Muscle of leg (tissue), 11 donors: Measurements from ENCODE around the gene CCDC106. TPM values are rescaled to one million over a fixed set of nuclear protein-coding genes. Genes with fewer than 3 reads are reported as not detected.

Experiments
- DNase-seq: peaks from one replicate; pipeline ENCODE4 v3.0.0; 2013
- H3K27ac ChIP-seq: one replicate; pipeline ENCODE4 v1.5.1; 2013; ENCODE audit warnings: mild to moderate bottlenecking, low read length, control low read depth
- H3K27me3 ChIP-seq: one replicate; pipeline ENCODE4 v1.6.1; 2013; ENCODE audit warnings: low read length; ENCODE audit not compliant: control insufficient read depth, insufficient read depth
- H3K36me3 ChIP-seq: one replicate; pipeline ENCODE4 v1.6.1; 2013; ENCODE audit warnings: low read length; ENCODE audit not compliant: control insufficient read depth, insufficient read depth
- H3K4me1 ChIP-seq: one replicate; pipeline ENCODE4 v1.6.1; 2013; ENCODE audit warnings: low read length; ENCODE audit not compliant: control insufficient read depth, insufficient read depth
- H3K4me3 ChIP-seq: one replicate; pipeline ENCODE4 v1.5.1; 2013; ENCODE audit warnings: low read length, control low read depth
- H3K9me3 ChIP-seq: replicated peaks from 2 replicates; pipeline ENCODE4 v1.6.1; 2013; ENCODE audit warnings: low read depth, low read length; ENCODE audit not compliant: control insufficient read depth
- WGBS: methylation state at CpG from one replicate; pipeline ENCODE4 v1.1.5; 2013; ENCODE audit warnings: missing lambda C conversion rate; ENCODE audit not compliant: insufficient coverage; 5-methylcytosine and 5-hydroxymethylcytosine counted together
- polyA plus RNA-seq, 8 donors: library from polyadenylated mRNA; unstranded; fragments of 120-200 nt; gene quantifications; one replicate each; pipeline versions ENCODE4 v1.2.1 to v1.2.3, GENCODE V29; 2013; ENCODE audit warnings: inconsistent platforms in 1 of 8, low replicate concordance in 1 of 8; ENCODE audit not compliant: insufficient read length in 8 of 8, insufficient read depth in 1 of 8
- total RNA-seq: library from RNA; stranded (reverse); fragments of 120-200 nt; gene quantifications from one replicate; pipeline ENCODE4 v1.2.4, GENCODE V29; 2013

Gene CCDC106
- total and polyA plus RNA-seq, 9 donors: 5.3 to 16.4 (median 14.7) TPM

- peaks cover 28% of the 10 kb centered on the region for H3K4me1 ChIP-seq
- H3K4me3 ChIP-seq: no peak overlapping the region
- H3K36me3 ChIP-seq: peaks cover 49% of the 10 kb centered on the region
- WGBS: 58% methylated on average over 11 of the region's 18 CpGs
- no peaks in the 10 kb centered on the region for H3K9me3 ChIP-seq
- DNase-seq: peak; percentile 30
- no peak overlapping the region for H3K27ac ChIP-seq
- no peaks in the 10 kb centered on the region for H3K27me3 ChIP-seq
Observed at GRCh38 chr19:55656988-55657747, 9.2 kb downstream of the CCDC106 start.

DNA sequence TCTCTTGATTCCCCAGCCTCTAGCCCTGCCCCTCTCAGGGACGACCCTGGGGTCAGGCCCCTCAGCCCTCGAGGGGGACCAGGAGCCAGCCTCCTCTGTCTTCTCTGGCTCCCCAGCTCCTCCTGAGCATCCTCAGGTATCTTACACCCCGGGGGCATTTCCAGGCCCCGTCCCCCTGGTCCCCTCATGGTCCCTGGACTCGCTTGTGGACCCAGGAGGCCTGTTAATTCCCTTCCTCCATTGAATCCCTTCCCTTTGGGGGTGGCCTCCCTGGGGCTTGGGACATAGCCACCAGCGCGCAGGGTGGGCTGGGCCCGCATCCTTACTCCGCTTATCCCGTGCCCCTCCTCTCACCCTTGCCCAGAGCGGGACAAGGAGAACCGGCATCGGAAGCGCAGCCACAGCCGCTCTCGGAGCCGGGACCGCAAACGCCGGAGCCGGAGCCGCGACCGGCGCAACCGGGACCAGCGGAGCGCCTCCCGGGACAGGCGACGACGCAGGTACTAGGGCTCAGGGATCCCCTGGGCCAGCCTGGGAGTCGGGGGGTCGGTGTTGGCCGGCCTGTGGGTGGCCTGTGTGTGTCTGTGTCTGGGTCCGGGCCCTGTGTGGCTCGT is 10.9 kb downstream of the CCDC106 start:
- H3K36me3 ChIP-seq: peaks cover 61% of the 10 kb centered on the region
- H3K9me3 ChIP-seq: no peaks in the 10 kb centered on the region
- H3K27ac ChIP-seq: no peak overlapping the region
- H3K4me1 ChIP-seq: peaks cover 25% of the 10 kb centered on the region
- H3K27me3 ChIP-seq: no peaks in the 10 kb centered on the region
- no peak for DNase-seq
- H3K4me3 ChIP-seq: no peak overlapping the region
- WGBS: 86% methylated on average over 37 of the region's 37 CpGs

DNA sequence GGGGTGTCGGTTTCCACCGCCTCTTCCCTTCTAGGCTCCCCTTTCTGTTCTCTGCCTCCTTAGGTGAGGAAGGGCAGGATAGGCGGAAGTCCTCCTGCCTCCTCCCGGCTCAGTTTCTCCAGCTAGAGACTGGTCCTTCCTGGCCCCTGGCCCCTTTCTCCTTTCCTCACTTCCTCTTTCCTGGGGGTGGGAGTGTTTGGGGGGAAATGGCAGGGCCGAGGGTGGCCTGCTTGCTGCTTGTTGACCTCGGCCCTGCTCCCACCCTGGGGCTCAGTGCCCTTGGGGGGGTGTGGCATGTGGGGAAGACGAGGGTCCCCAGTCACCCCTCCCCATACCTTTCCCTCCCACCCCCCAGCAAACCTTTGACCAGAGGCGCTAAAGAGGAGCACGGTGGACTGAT is 11.8 kb downstream of the CCDC106 start:
- DNase-seq: no peak
- Histone ChIP-seq H3K9me3 (no peaks in the 10 kb centered on the region), H3K27me3 (no peaks in the 10 kb centered on the region), H3K36me3 (peaks cover 70% of the 10 kb centered on the region), H3K4me3 (no peak overlapping the region), H3K4me1 (peaks cover 25% of the 10 kb centered on the region), H3K27ac (no peak overlapping the region)
- WGBS: 86% methylated on average over 3 of the region's 9 CpGs

- Histone ChIP-seq H3K4me1 (peaks cover 25% of the 10 kb centered on the region), H3K36me3 (peaks cover 73% of the 10 kb centered on the region), H3K27ac (no peak overlapping the region), H3K9me3 (no peaks in the 10 kb centered on the region), H3K27me3 (no peaks in the 10 kb centered on the region), H3K4me3 (no peak overlapping the region)
- WGBS: 87% methylated on average over 6 of the region's 12 CpGs
- no peak for DNase-seq
Observed at GRCh38 chr19:55660404-55660803, 12.4 kb downstream of the CCDC106 start.

- H3K36me3 ChIP-seq: peaks cover 76% of the 10 kb centered on the region
- no peak for DNase-seq
Observed at GRCh38 chr19:55660991-55661390, 13.0 kb downstream of the CCDC106 start.

GRCh38 chr19:55661826-55662225 is 13.8 kb downstream of the CCDC106 start:
- Histone ChIP-seq H3K4me3 (no peak overlapping the region), H3K36me3 (peaks cover 79% of the 10 kb centered on the region), H3K4me1 (peaks cover 14% of the 10 kb centered on the region), H3K27ac (no peak overlapping the region), H3K27me3 (no peaks in the 10 kb centered on the region), H3K9me3 (no peaks in the 10 kb centered on the region)
- 62% methylated on average over 7 of the region's 7 CpGs for WGBS
- no peak for DNase-seq

More at GRCh38 chr19:55660991-55661390, 13.0 kb downstream of the CCDC106 start:
- WGBS: 70% methylated on average over 15 of the region's 16 CpGs
- Histone ChIP-seq H3K4me1 (peaks cover 22% of the 10 kb centered on the region), H3K4me3 (no peak overlapping the region), H3K9me3 (no peaks in the 10 kb centered on the region), H3K27me3 (no peaks in the 10 kb centered on the region), H3K27ac (no peak overlapping the region)

GRCh38 chr19:55663846-55664536 is 16.0 kb downstream of the CCDC106 start:
- WGBS: 87% methylated on average over 20 of the region's 20 CpGs
- Histone ChIP-seq H3K27ac (no peak overlapping the region), H3K27me3 (no peaks in the 10 kb centered on the region), H3K36me3 (peaks cover 89% of the 10 kb centered on the region), H3K4me3 (no peak overlapping the region), H3K9me3 (no peaks in the 10 kb centered on the region), H3K4me1 (no peaks in the 10 kb centered on the region)
- DNase-seq: no peak

DNA sequence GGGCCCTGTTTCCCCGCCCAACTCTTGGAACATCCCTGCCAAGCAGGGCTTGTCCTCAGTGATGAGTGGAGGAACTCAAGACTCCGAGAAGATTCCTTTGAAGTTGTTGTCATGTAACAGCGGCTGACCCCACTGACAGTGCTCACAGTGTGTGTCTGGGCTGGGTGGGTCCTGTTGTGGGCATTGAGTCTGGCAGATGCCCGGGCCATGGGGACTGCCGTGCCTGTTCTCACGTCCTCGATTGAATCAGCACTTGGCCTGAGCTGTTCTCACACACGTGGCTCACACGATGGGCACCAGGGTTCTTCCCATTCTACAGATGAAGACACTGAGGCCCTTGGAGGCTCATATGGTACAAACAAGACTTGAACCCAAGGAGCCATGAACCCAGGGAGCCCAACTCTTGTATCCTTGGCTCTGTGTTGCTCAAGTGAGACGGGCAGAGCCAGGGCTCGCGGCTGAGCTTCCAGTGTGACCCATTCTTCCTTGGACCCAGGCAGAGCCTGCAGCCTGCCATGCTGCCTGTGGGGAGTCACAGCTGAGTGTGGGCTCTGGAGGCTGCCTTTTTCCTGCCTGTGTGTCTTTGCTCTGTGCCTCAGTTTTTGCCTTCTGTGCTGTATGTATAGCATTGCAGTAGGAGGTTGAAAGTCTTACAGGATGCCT is 18.5 kb downstream of the CCDC106 start:
- DNase-seq: no peak
- Histone ChIP-seq H3K27ac (no peak overlapping the region), H3K4me3 (no peak overlapping the region), H3K27me3 (no peaks in the 10 kb centered on the region), H3K36me3 (peaks cover 85% of the 10 kb centered on the region), H3K4me1 (peaks cover 4% of the 10 kb centered on the region), H3K9me3 (no peaks in the 10 kb centered on the region)
- 84% methylated on average over 11 of the region's 12 CpGs for WGBS

GRCh38 chr19:55667006-55667381 is 19.0 kb downstream of the CCDC106 start:
- H3K36me3 ChIP-seq: peaks cover 80% of the 10 kb centered on the region
- DNase-seq: no peak
- no peaks in the 10 kb centered on the region for H3K27me3 ChIP-seq
- H3K27ac ChIP-seq: no peak overlapping the region
- H3K4me1 ChIP-seq: peaks cover 4% of the 10 kb centered on the region
- no peak overlapping the region for H3K4me3 ChIP-seq
- 100% methylated on average over 2 of the region's 4 CpGs for WGBS
- H3K9me3 ChIP-seq: no peaks in the 10 kb centered on the region

DNA sequence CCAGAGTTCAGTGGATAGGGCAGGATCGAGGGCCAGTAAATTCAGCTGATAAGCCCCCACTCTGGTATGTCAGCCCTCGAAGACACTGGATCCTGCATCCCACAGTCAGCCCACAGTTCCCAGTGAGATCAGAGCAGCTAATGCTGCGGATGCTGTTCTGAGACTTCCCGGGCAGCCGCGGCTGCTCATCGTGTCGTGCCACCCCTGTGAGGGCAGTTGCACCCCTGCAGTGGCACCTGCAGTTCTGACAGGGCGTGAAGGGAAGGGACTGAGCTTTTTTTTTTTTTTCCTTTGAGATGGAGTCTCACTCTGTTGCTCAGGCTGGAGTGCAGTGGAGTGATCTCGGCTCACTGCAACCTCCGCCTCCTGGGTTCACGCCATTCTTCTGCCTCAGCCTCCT is 19.5 kb downstream of the CCDC106 start:
- Histone ChIP-seq H3K9me3 (no peaks in the 10 kb centered on the region), H3K27me3 (no peaks in the 10 kb centered on the region), H3K36me3 (peaks cover 79% of the 10 kb centered on the region), H3K27ac (no peak overlapping the region), H3K4me3 (no peak overlapping the region), H3K4me1 (peaks cover 4% of the 10 kb centered on the region)
- 81% methylated on average over 4 of the region's 12 CpGs for WGBS
- DNase-seq: no peak
